Glomerular endothelial cell (primary cell): ENCODE data around the gene YBX2. TPM values are rescaled to one million over a fixed set of nuclear protein-coding genes. Genes with fewer than 3 reads are reported as not detected.
"Not testable (repeated sequence)": the region's sequence is repeated elsewhere in the genome, so short reads cannot be mapped to it uniquely, and the experiment has no call there.

Experiments
- DNase-seq: peaks from one replicate; pipeline ENCODE4 v3.0.0-alpha.2; 2011; ENCODE audit warnings: low read depth, low spot score; ENCODE audit errors: extremely low read depth
- total RNA-seq: library from RNA; depleted of rRNA; stranded (reverse); fragments of >200 nt; gene quantifications from 2 replicates; pipeline ENCODE4 v1.2.3, GENCODE V29; 2015

Gene YBX2
- total RNA-seq, result not detected in 2 replicates

DNA sequence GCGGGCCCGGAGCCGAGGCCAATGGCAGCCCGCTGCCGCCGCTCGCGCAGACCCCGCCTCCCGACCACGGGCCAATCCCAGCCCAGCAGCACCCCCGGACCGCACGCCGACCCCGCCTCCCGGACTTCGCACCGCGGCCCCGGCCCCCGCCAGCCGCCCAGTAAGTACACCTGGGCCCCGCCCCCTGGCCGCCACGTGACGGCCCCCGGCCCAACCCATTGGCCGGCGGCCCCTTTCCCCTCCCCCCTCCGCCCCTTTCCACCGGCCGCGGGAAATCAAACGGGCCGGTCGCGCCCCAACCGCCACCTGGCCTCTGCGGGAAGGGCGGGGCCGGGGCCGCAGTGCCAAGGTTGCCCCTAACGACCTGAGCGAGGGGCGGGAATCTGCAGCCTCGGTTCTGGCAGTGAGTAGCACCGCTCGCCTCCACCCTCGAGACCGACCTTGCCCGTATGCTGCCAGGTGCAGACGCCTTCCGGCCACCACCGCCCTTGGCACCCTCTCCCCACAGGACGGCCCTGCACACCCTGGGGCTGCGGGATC, at the start of gene YBX2:
TSS of gene YBX2 (minus strand) at position 26 of the 540 bp plus-strand sequence. CDS start 139 bp downstream, outside the sequence.
- no peak for DNase-seq

DNA sequence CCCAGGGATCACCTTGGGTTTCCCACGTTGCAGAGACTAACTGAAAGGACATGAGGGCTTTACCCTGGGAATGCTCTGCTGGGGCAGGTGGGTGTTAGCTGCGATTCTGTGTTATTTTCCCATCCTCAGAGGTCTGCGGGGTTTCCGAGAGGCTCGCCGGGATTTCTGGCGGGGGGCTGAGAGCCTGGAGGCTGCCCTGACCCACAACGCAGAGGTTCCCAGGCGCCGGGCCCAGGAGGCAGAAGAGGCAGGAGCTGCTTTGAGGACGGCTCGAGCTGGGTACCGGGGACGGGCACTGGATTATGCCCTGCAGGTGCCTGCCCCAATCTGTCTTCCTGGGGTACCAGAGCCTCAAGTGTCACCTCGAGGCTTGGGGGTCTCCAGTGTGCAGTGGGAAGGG, 48.8 kb upstream of the YBX2 start:
- DNase-seq, result no peak

DNA sequence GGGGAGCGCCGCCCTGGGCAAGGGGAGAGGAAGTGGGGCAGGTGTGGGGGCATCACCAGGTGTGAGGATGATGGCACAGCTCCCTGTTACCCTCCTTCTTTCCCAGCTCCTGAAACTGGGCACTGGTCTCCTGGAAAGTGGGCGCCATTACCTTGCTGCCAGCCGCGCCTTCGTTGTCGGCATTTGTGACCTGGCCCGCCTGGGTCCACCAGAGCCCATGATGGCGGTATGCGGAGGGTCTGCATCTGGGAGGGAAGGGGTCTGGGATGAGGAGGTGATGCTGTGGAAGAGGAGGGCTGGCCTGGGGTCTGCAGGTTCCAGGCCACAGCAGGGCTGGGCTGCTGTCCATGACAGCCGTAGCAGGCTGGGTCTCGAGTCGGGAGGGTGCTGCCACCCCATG, 47.4 kb upstream of the YBX2 start:
- DNase-seq, result no peak

- DNase-seq, result no peak
Measured at GRCh38 chr17:7340179-7340578, 45.7 kb upstream of the YBX2 start.

DNA sequence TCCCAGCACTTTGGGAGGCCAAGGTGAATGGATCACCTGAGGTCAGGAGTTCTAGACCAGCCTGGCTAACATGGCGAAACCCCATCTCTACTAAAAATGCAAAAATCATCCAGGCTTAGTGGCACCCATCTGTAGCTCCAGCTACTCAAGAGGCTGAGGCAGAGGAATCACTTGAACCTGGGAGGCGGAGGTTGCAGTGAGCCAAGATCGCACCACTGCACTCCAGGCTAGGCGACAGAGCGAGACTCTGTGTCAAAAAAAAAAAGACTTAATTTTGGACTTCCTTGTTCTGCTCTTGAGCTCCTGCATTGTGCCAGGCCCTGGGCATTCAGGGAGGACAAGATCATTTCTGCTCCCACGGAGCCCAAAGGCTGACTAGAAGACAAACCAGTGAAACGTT, 43.2 kb upstream of the YBX2 start:
- not testable (repeated sequence) for DNase-seq

GRCh38 chr17:7336240-7337175, 42.1 kb upstream of the YBX2 start, which contains the start of gene ACAP1:
TSS of gene ACAP1 (plus strand) at chr17:7336529. CDS start at chr17:7336735, 206 bp downstream.
- no peak for DNase-seq

DNA sequence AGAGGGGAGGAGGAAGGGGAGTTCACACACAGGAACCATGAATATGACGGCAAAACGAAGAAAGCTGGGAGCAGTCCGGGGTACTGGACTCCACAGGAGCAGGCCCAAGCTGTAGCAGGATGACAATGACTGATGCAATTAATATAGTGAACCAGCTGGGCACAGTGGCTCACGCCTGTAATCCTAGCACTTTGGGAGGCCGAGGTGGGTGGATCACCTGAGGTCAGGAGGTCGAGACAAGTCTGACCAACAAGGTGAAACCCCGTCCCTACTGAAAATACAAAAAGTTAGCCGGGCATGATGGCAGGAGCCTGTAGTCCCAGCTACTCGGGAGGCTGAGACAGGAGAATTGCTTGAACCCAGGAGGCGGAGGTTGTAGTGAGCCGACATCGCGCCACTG, 41.3 kb upstream of the YBX2 start:
- not testable (repeated sequence) for DNase-seq

- no peak for DNase-seq
Measured at GRCh38 chr17:7334938-7335538, 40.6 kb upstream of the YBX2 start.

DNA sequence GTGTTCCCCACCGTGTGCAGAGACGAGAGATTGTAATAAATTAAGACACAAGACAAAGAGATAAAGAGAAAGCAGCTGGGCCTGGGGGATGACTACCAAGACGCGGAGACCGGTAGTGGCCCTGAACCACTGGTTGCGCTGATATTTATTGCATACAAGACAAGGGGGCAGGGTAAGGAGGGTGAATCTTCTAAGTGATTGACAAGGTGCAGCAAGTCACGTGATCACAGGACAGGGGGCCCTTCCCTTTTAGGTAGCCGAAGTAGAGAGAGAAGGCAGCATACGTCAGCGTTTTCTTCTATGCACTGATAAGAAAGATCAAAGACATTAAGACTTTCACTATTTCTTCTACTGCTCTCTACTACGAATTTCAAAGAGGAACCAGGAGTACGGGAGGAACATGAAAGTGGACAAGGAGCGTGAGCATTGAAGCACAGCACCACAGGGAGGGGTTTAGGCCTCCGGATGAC, 38.2 kb upstream of the YBX2 start:
- DNase-seq, result not testable (repeated sequence)

- DNase-seq, result no peak
Measured at GRCh38 chr17:7332111-7332510, 37.7 kb upstream of the YBX2 start.

- DNase-seq, result no peak
Measured at GRCh38 chr17:7330638-7331015, 36.2 kb upstream of the YBX2 start.

- peak; percentile 60 for DNase-seq
Measured at GRCh38 chr17:7329997-7330637, 35.7 kb upstream of the YBX2 start.

DNA sequence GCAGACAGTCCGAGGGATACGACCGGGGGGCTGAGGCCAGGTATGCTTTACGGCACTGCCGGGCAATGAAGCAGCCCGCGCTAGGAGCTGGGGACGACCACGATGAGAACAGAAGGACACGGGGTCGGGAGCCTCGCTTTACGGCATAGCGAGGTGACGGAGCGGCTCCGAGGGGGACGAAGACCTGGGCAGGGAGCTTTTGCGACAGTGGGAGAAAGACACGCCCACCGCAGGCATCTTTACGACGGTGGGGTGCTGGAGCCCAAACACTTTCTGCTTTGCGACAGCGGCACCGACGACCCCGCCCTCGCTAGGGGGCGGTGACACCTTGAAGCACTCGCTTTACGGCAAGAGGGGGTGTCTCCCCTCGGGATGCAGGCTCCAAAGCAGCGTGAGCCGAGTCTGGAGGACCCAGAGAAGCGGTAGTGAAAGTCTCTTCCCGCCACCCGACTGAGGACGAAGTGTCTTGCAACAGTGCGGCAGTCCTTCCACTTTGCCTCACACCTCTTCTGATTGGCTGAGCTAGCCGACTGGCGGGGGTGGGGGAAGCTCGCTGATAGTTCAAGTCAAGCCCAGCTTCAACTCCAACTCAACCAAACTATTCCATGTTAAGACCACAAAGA, 35.0 kb upstream of the YBX2 start:
- peak; percentile 92 for DNase-seq

DNA sequence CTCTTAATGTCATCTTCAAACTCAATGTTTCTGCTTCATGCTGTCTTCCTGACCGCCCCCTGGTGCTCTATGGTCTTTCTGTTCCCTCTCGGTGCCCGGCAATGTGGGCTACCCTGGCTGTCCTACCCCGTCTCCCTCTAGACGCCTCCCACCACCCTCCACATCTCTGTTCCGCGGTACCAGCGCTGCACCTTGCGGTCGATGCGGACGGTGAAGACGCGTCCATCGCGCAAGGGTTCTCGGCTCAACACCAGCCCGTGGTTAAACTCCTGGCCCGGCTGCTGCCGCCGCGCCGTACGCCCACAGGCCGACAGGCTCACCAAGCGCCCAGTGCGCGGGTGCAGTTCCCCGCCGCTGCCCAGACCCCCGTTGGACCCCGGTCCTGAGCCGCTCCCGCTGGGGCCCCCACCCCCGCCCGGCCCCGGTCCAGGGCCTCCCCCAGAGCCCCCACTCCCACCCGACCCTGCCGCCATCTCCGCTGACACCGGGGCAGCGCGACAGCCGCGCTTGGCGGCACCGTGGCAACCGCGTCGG, 34.5 kb upstream of the YBX2 start, which contains the start of gene NEURL4:
TSS of gene NEURL4 (minus strand) at position 496 of the 534 bp plus-strand sequence. CDS start at position 473, 23 bp downstream.
- no peak for DNase-seq

- no peak for DNase-seq
Measured at GRCh38 chr17:7328009-7328408, 33.6 kb upstream of the YBX2 start.

- DNase-seq, result no peak
Measured at GRCh38 chr17:7327501-7327900, 33.1 kb upstream of the YBX2 start.

DNA sequence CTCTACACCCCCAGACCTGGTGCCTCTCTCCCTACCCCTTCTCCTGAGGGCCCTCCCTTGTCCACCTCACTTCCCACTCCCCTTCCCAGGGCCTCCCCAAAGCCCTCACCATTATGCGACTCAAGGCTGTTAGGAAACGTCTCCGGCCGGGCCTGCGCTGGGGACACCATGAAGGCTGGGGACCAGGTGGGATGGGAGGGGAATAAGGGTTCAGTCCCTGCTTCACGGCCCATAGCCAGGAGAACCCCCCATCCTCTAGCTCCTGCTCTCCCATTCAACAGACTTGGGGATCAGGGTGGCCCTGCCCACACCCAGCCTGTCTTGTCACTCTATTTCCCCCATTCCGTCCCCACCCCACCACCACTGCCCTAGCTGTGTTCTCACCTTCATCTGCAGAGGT, 32.6 kb upstream of the YBX2 start:
- DNase-seq, result no peak

GRCh38 chr17:7326186-7326585, 31.7 kb upstream of the YBX2 start:
- DNase-seq, result no peak

- no peak for DNase-seq
Measured at GRCh38 chr17:7325031-7325528, 30.6 kb upstream of the YBX2 start.

DNA sequence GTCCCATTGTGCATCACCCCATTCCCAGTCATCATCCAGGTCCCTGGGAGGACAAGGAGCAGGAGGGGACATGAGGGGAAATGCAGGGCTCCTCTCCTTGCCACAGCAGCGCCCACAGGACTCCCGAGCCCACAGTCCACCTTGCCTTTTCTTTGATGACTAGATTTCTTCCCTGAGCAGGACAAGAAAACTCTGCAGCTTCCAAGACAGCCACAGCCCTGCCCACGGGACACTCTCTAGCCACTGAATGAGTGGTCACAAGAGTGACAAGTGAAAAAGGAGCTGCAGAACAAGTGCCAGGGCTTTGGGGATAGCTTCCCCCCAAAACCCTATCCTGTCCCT, 30.0 kb upstream of the YBX2 start:
- no peak for DNase-seq
